Nephron progenitor cell (in vitro differentiated cells): ENCODE results near the gene RPA3.

Experiments used
- DNase-seq: peaks from one replicate; pipeline ENCODE4 v3.0.0; 2021
- H3K27ac Mint-ChIP-seq: 2 replicates; pipeline ENCODE4 v1.8.0; 2021; ENCODE audit warnings: mild to moderate bottlenecking, moderate library complexity, mixed read lengths
- H3K27me3 Mint-ChIP-seq: 2 replicates; pipeline ENCODE4 v1.8.0; 2021; ENCODE audit warnings: mild to moderate bottlenecking, low read depth, mixed read lengths; ENCODE audit not compliant: poor library complexity
- H3K36me3 Mint-ChIP-seq: 2 replicates; pipeline ENCODE4 v1.8.0; 2021; ENCODE audit warnings: low read depth, mixed read lengths
- H3K4me1 Mint-ChIP-seq: 2 replicates; pipeline ENCODE4 v1.8.0; 2021; ENCODE audit warnings: mixed read lengths
- H3K4me3 Mint-ChIP-seq: 2 replicates; pipeline ENCODE4 v1.8.0; 2021; ENCODE audit warnings: mild to moderate bottlenecking, moderate library complexity, mixed read lengths
- H3K9me3 Mint-ChIP-seq: 2 replicates; pipeline ENCODE4 v1.8.0; 2021; ENCODE audit warnings: mild to moderate bottlenecking, moderate library complexity, mixed read lengths
- CTCF ChIP-seq: fragments of 200-600 bp; sonication (generic); IDR thresholded peaks from 2 replicates; pipeline ENCODE4 v1.5.0; 2021; ENCODE audit warnings: antibody characterized with exemption

RPA3 gene

GRCh38 chr7:7718492-7718891 is at the start of gene RPA3:
Gene RPA3, minus strand, starts transcription at chr7:7718607. Its CDS starts 78,189 bp downstream, at chr7:7640418.
- no peak within 1 kb of the TSS for H3K27ac Mint-ChIP-seq

GRCh38 chr7:7766671-7767070 is 48.3 kb upstream of the RPA3 start:
- Mint-ChIP-seq H3K4me1 (peaks cover 27% of the 10 kb centered on the region), H3K36me3 (no peaks in the 10 kb centered on the region), H3K4me3 (no peak overlapping the region), H3K9me3 (no peaks in the 10 kb centered on the region), H3K27ac (no peak overlapping the region), H3K27me3 (no peaks in the 10 kb centered on the region)
- DNase-seq: no peak
- no peak for TF ChIP-seq CTCF

More at GRCh38 chr7:7718492-7718891, at the start of gene RPA3:
- no peak for TF ChIP-seq CTCF
- H3K9me3 Mint-ChIP-seq: peaks cover 3% of the 10 kb centered on the region
- peaks cover 9% of the 10 kb centered on the region for H3K36me3 Mint-ChIP-seq
- DNase-seq: no peak
- peaks cover 2% of the 10 kb centered on the region for H3K27me3 Mint-ChIP-seq
- H3K4me1 Mint-ChIP-seq: no peaks in the 10 kb centered on the region
- H3K4me3 Mint-ChIP-seq: no peak within 1 kb of the TSS

GRCh38 chr7:7765422-7765821 is 47.0 kb upstream of the RPA3 start:
- Mint-ChIP-seq H3K4me1 (peaks cover 23% of the 10 kb centered on the region), H3K4me3 (no peak overlapping the region), H3K9me3 (no peaks in the 10 kb centered on the region), H3K27me3 (no peaks in the 10 kb centered on the region), H3K36me3 (no peaks in the 10 kb centered on the region), H3K27ac (no peak overlapping the region)
- no peak for DNase-seq
- TF ChIP-seq CTCF: no peak

- peaks cover 17% of the 10 kb centered on the region for H3K4me1 Mint-ChIP-seq
- H3K27ac Mint-ChIP-seq: no peak overlapping the region
- DNase-seq: no peak
- H3K27me3 Mint-ChIP-seq: no peaks in the 10 kb centered on the region
- no peaks in the 10 kb centered on the region for H3K9me3 Mint-ChIP-seq
- no peaks in the 10 kb centered on the region for H3K36me3 Mint-ChIP-seq
- no peak overlapping the region for H3K4me3 Mint-ChIP-seq
- no peak for TF ChIP-seq CTCF
These were observed 46.4 kb upstream of the RPA3 start for GRCh38 chr7:7764520-7765396.

- no peak for TF ChIP-seq CTCF
- no peak for DNase-seq
- Mint-ChIP-seq H3K27ac (no peak overlapping the region), H3K4me3 (no peak overlapping the region), H3K4me1 (no peaks in the 10 kb centered on the region), H3K27me3 (no peaks in the 10 kb centered on the region), H3K36me3 (no peaks in the 10 kb centered on the region), H3K9me3 (no peaks in the 10 kb centered on the region)
These were observed 43.8 kb upstream of the RPA3 start for GRCh38 chr7:7761974-7762779.
